Karpas-422 (cell line): ENCODE results near the gene TSHZ2. TPM values are rescaled to one million over a fixed set of nuclear protein-coding genes. Genes with fewer than 3 reads are reported as not detected.
"Not testable (repeated sequence)": the region's sequence is repeated elsewhere in the genome, so short reads cannot be mapped to it uniquely, and the experiment has no call there.

Source experiments
- DNase-seq: peaks from one replicate; pipeline ENCODE4 v3.0.0-alpha.2; 2015
- H2AFZ ChIP-seq: fragments of 200-600 bp; sonication (generic); 2 replicates; pipeline ENCODE4 v1.6.1; 2014; ENCODE audit warnings: antibody characterized with exemption, low read length, mixed read lengths
- H3K27ac ChIP-seq: fragments of 200-600 bp; sonication (generic); 2 replicates; pipeline ENCODE4 v1.5.1; 2014; ENCODE audit warnings: mild to moderate bottlenecking, low read length, moderate library complexity
- H3K27me3 ChIP-seq: fragments of 200-600 bp; sonication (generic); 2 replicates; pipeline ENCODE4 v1.6.1; 2014; ENCODE audit warnings: low read length, mixed read lengths
- H3K36me3 ChIP-seq: fragments of 200-600 bp; sonication (generic); 2 replicates; pipeline ENCODE4 v1.6.1; 2014; ENCODE audit warnings: low read length, mixed read lengths; ENCODE audit not compliant: insufficient read depth
- H3K4me1 ChIP-seq: fragments of 200-600 bp; sonication (generic); 2 replicates; pipeline ENCODE4 v1.6.1; 2014; ENCODE audit warnings: mild to moderate bottlenecking, low read length, mixed read lengths
- H3K4me2 ChIP-seq: fragments of 200-600 bp; sonication (generic); 2 replicates; pipeline ENCODE4 v1.6.1; 2014; ENCODE audit warnings: low read length, low read depth, mild to moderate bottlenecking; ENCODE audit not compliant: poor library complexity, severe bottlenecking
- H3K4me3 ChIP-seq: fragments of 200-600 bp; sonication (generic); 2 replicates; pipeline ENCODE4 v1.5.1; 2014; ENCODE audit warnings: mild to moderate bottlenecking, antibody characterized with exemption, low read length, mixed read lengths
- H3K79me2 ChIP-seq: fragments of 200-600 bp; sonication (generic); 2 replicates; pipeline ENCODE4 v1.6.1; 2014; ENCODE audit warnings: mild to moderate bottlenecking, low read length, mixed read lengths
- H3K9ac ChIP-seq: fragments of 200-600 bp; sonication (generic); 2 replicates; pipeline ENCODE4 v1.6.0; 2014; ENCODE audit warnings: low read length
- H3K9me2 ChIP-seq: fragments of 200-600 bp; sonication (generic), shearing (Covaris generic); replicated peaks from 2 replicates; pipeline ENCODE4 v1.6.0; 2014; ENCODE audit warnings: mild to moderate bottlenecking, low read length, moderate library complexity; ENCODE audit not compliant: insufficient read depth
- H3K9me3 ChIP-seq: fragments of 300-700, 200-600 bp; sonication (generic); 2 replicates; pipeline ENCODE4 v1.6.1; 2014; ENCODE audit warnings: low read length, mixed read lengths
- H4K20me1 ChIP-seq: fragments of 200-600 bp; sonication (generic); 2 replicates; pipeline ENCODE4 v1.6.1; 2014; ENCODE audit warnings: mild to moderate bottlenecking, antibody characterized with exemption, low read length, low read depth; ENCODE audit not compliant: insufficient read depth
- total RNA-seq: library from RNA; depleted of rRNA; stranded (reverse); fragments of >200 nt; shearing (Covaris generic); gene quantifications from 2 replicates; pipeline ENCODE4 v1.2.3, GENCODE V29; 2014; ENCODE audit warnings: low replicate concordance

TSHZ2 gene
- total RNA-seq, 1 experiment from 2014 or later, result not detected

- no peaks in the 10 kb centered on the region for H3K9me2 ChIP-seq
- H3K4me2 ChIP-seq, result no peak overlapping the region
- H3K36me3 ChIP-seq, result no peaks in the 10 kb centered on the region
- no peak for DNase-seq
- no peaks in the 10 kb centered on the region for H3K4me1 ChIP-seq
- H3K79me2 ChIP-seq, result no peaks in the 10 kb centered on the region
- no peaks in the 10 kb centered on the region for H3K27me3 ChIP-seq
- H3K9ac ChIP-seq, result no peak overlapping the region
- no peak overlapping the region for H3K4me3 ChIP-seq
- peaks cover 9% of the 10 kb centered on the region for H3K9me3 ChIP-seq
- no peak overlapping the region for H3K27ac ChIP-seq
- H2AFZ ChIP-seq, result no peak overlapping the region
- no peaks in the 10 kb centered on the region for H4K20me1 ChIP-seq
Measured at GRCh38 chr20:53412577-53413185, 440.5 kb downstream of the TSHZ2 start.

GRCh38 chr20:53413186-53413631, 441.1 kb downstream of the TSHZ2 start:
- Histone ChIP-seq H3K4me1 (no peaks in the 10 kb centered on the region), H3K9me2 (no peaks in the 10 kb centered on the region), H2AFZ (no peak overlapping the region), H3K4me3 (no peak overlapping the region), H3K36me3 (no peaks in the 10 kb centered on the region), H4K20me1 (no peaks in the 10 kb centered on the region), H3K27ac (no peak overlapping the region), H3K4me2 (no peak overlapping the region), H3K79me2 (no peaks in the 10 kb centered on the region), H3K9ac (no peak overlapping the region), H3K27me3 (no peaks in the 10 kb centered on the region), H3K9me3 (peaks cover 9% of the 10 kb centered on the region)
- peak; percentile 59 for DNase-seq

- not testable (repeated sequence) for H3K4me2 ChIP-seq, H3K9ac ChIP-seq, H3K9me2 ChIP-seq, H2AFZ ChIP-seq, H3K36me3 ChIP-seq, H3K4me1 ChIP-seq, H3K27me3 ChIP-seq, H3K27ac ChIP-seq, H3K4me3 ChIP-seq, DNase-seq, H4K20me1 ChIP-seq, H3K79me2 ChIP-seq, H3K9me3 ChIP-seq
Measured at GRCh38 chr20:53413845-53414244, 441.7 kb downstream of the TSHZ2 start.

GRCh38 chr20:53419693-53420460, 447.7 kb downstream of the TSHZ2 start:
- Histone ChIP-seq H3K36me3 (no peaks in the 10 kb centered on the region), H3K27ac (no peak overlapping the region), H3K9me3 (peaks cover 12% of the 10 kb centered on the region), H3K9me2 (no peaks in the 10 kb centered on the region), H2AFZ (no peak overlapping the region), H4K20me1 (no peaks in the 10 kb centered on the region), H3K27me3 (no peaks in the 10 kb centered on the region), H3K9ac (no peak overlapping the region), H3K4me2 (no peak overlapping the region), H3K4me3 (no peak overlapping the region), H3K4me1 (no peaks in the 10 kb centered on the region), H3K79me2 (no peaks in the 10 kb centered on the region)
- DNase-seq, result no peak

GRCh38 chr20:53421343-53421742, 449.2 kb downstream of the TSHZ2 start:
- no peak overlapping the region for H3K9ac ChIP-seq
- no peaks in the 10 kb centered on the region for H3K9me2 ChIP-seq
- DNase-seq, result no peak
- H3K27me3 ChIP-seq, result no peaks in the 10 kb centered on the region
- H4K20me1 ChIP-seq, result no peaks in the 10 kb centered on the region
- H3K36me3 ChIP-seq, result no peaks in the 10 kb centered on the region
- no peaks in the 10 kb centered on the region for H3K79me2 ChIP-seq
- no peak overlapping the region for H2AFZ ChIP-seq
- no peak overlapping the region for H3K4me3 ChIP-seq
- H3K9me3 ChIP-seq, result peaks cover 12% of the 10 kb centered on the region
- no peak overlapping the region for H3K27ac ChIP-seq
- H3K4me2 ChIP-seq, result no peak overlapping the region
- no peaks in the 10 kb centered on the region for H3K4me1 ChIP-seq

- H3K27ac ChIP-seq, result no peak overlapping the region
- no peaks in the 10 kb centered on the region for H3K4me1 ChIP-seq
- no peaks in the 10 kb centered on the region for H3K79me2 ChIP-seq
- H3K9ac ChIP-seq, result no peak overlapping the region
- no peaks in the 10 kb centered on the region for H4K20me1 ChIP-seq
- H3K4me2 ChIP-seq, result no peak overlapping the region
- no peak overlapping the region for H3K4me3 ChIP-seq
- peaks cover 12% of the 10 kb centered on the region for H3K9me3 ChIP-seq
- DNase-seq, result no peak
- H2AFZ ChIP-seq, result no peak overlapping the region
- no peaks in the 10 kb centered on the region for H3K36me3 ChIP-seq
- no peaks in the 10 kb centered on the region for H3K27me3 ChIP-seq
- no peaks in the 10 kb centered on the region for H3K9me2 ChIP-seq
Measured at GRCh38 chr20:53422039-53422438, 449.9 kb downstream of the TSHZ2 start.

- Histone ChIP-seq H3K9me2 (no peaks in the 10 kb centered on the region), H3K9me3 (peaks cover 15% of the 10 kb centered on the region), H3K4me1 (no peaks in the 10 kb centered on the region), H2AFZ (no peak overlapping the region), H3K27me3 (no peaks in the 10 kb centered on the region), H3K27ac (no peak overlapping the region), H3K4me3 (no peak overlapping the region), H3K36me3 (no peaks in the 10 kb centered on the region), H3K4me2 (no peak overlapping the region), H3K79me2 (no peaks in the 10 kb centered on the region), H4K20me1 (no peaks in the 10 kb centered on the region), H3K9ac (no peak overlapping the region)
- DNase-seq, result no peak
Measured at GRCh38 chr20:53423587-53424146, 451.5 kb downstream of the TSHZ2 start.

- Histone ChIP-seq H3K4me1 (no peaks in the 10 kb centered on the region), H4K20me1 (no peaks in the 10 kb centered on the region), H3K36me3 (no peaks in the 10 kb centered on the region), H3K27me3 (no peaks in the 10 kb centered on the region), H3K27ac (no peak overlapping the region), H3K9me2 (no peaks in the 10 kb centered on the region), H3K4me3 (no peak overlapping the region), H3K4me2 (no peak overlapping the region), H3K79me2 (no peaks in the 10 kb centered on the region), H2AFZ (no peak overlapping the region), H3K9me3 (peaks cover 15% of the 10 kb centered on the region), H3K9ac (no peak overlapping the region)
- DNase-seq, result no peak
Measured at GRCh38 chr20:53425481-53425880, 453.3 kb downstream of the TSHZ2 start.
